Adrenal gland (tissue), 5 donors: ENCODE results near the gene RAMP2.

Experiments
- POLR2A ChIP-seq, 2 donors: fragments of 450-650 bp; IDR thresholded peaks; one replicate each; pipeline ENCODE4 v1.6.1; 2017; ENCODE audit warnings: antibody characterized with exemption in 2 of 2, mild to moderate bottlenecking in 2 of 2, moderate library complexity in 1 of 2
- TF ChIP-seq, protein P1 (sequence below), 6 experiments: fragments of 450-650 bp in 4 of 6; fragments of 200-600 bp in 2 of 6; sonication (generic) in 1 of 6; IDR thresholded peaks; 1 replicate in 5 of 6; 2 replicates in 1 of 6; pipeline versions ENCODE4 v1.5.1 to v1.8.0; 2016 to 2021; ENCODE audit warnings: antibody characterized with exemption in 6 of 6, mild to moderate bottlenecking in 2 of 6, moderate library complexity in 1 of 6
- donor health status: DM: no; HTN: no; CAD: no.

- TF ChIP-seq, protein P1, sequence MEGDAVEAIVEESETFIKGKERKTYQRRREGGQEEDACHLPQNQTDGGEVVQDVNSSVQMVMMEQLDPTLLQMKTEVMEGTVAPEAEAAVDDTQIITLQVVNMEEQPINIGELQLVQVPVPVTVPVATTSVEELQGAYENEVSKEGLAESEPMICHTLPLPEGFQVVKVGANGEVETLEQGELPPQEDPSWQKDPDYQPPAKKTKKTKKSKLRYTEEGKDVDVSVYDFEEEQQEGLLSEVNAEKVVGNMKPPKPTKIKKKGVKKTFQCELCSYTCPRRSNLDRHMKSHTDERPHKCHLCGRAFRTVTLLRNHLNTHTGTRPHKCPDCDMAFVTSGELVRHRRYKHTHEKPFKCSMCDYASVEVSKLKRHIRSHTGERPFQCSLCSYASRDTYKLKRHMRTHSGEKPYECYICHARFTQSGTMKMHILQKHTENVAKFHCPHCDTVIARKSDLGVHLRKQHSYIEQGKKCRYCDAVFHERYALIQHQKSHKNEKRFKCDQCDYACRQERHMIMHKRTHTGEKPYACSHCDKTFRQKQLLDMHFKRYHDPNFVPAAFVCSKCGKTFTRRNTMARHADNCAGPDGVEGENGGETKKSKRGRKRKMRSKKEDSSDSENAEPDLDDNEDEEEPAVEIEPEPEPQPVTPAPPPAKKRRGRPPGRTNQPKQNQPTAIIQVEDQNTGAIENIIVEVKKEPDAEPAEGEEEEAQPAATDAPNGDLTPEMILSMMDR (IDR thresholded peaks at IDR 0.05) = no peak
- no peak for TF ChIP-seq POLR2A (IDR thresholded peaks at IDR 0.05)
These were observed 910 bp upstream of the RAMP2 start for GRCh38 chr17:42759982-42760651.
